MCF 10A (cell line): ENCODE data around the gene DEPDC7. TPM values are rescaled to one million over a fixed set of nuclear protein-coding genes. Genes with fewer than 3 reads are reported as not detected.

Experiments used
- BruUV-seq: library from RNA; stranded (reverse); fragments of 400-500 nt; replicated peaks from 2 replicates; lab custom pipeline; 2021; lab: Mats Ljungman, UMichigan
- CTCF ChIA-PET: fragments of 300-600 bp; sonication (Branson Sonifier 250); formaldehyde crosslinking; extraction: SDS; loops from one replicate; lab custom pipeline; 2021; ENCODE audit warnings: antibody characterized with exemption, inconsistent platforms; lab: Yijun Ruan, JAX
- POLR2A ChIA-PET: fragments of 300-600, 350-650 bp; sonication (Branson Sonifier 250); formaldehyde crosslinking; extraction: SDS; loops from one replicate; lab custom pipeline; 2020; ENCODE audit warnings: antibody characterized with exemption, inconsistent platforms; lab: Yijun Ruan, JAX
- DNase-seq: peaks from one replicate; pipeline ENCODE4 v3.0.0-alpha.2; 2018; ENCODE audit not compliant: unreplicated experiment
- H3K27ac Mint-ChIP-seq: one replicate; pipeline ENCODE4 v1.8.0; 2022; ENCODE audit warnings: mild to moderate bottlenecking, low read depth, mixed read lengths; ENCODE audit not compliant: unreplicated experiment
- H3K27me3 Mint-ChIP-seq: one replicate; pipeline ENCODE4 v1.8.0; 2022; ENCODE audit warnings: mixed read lengths; ENCODE audit not compliant: insufficient read depth, unreplicated experiment
- H3K36me3 Mint-ChIP-seq: one replicate; pipeline ENCODE4 v1.8.0; 2022; ENCODE audit warnings: mild to moderate bottlenecking, moderate library complexity, mixed read lengths; ENCODE audit not compliant: insufficient read depth, unreplicated experiment
- H3K4me1 Mint-ChIP-seq: one replicate; pipeline ENCODE4 v1.8.0; 2022; ENCODE audit warnings: mixed read lengths; ENCODE audit not compliant: insufficient read depth, unreplicated experiment
- H3K4me3 Mint-ChIP-seq: one replicate; pipeline ENCODE4 v1.8.0; 2022; ENCODE audit warnings: mild to moderate bottlenecking, moderate library complexity, mixed read lengths; ENCODE audit not compliant: unreplicated experiment
- H3K9me3 Mint-ChIP-seq: one replicate; pipeline ENCODE4 v1.8.0; 2022; ENCODE audit warnings: mixed read lengths; ENCODE audit not compliant: unreplicated experiment
- intact Hi-C: fragments of 100-400 bp; cut with micrococcal nuclease; formaldehyde crosslinking; loops from 2 replicates; pipeline ENCODE4 v1.14.1; 2022
- total RNA-seq: library from RNA; stranded (reverse); gene quantifications from 2 replicates; pipeline ENCODE4 v1.2.3, GENCODE V29; 2022
- TF ChIP-seq, protein P1 (sequence below): fragments of 200-600 bp; IDR thresholded peaks from one replicate; pipeline ENCODE4 v1.8.0; 2022; ENCODE audit warnings: antibody characterized with exemption, mild to moderate bottlenecking; ENCODE audit not compliant: unreplicated experiment

The DEPDC7 gene
- total RNA-seq, 1 experiment from 2014 or later, result 3.6 TPM

DNA sequence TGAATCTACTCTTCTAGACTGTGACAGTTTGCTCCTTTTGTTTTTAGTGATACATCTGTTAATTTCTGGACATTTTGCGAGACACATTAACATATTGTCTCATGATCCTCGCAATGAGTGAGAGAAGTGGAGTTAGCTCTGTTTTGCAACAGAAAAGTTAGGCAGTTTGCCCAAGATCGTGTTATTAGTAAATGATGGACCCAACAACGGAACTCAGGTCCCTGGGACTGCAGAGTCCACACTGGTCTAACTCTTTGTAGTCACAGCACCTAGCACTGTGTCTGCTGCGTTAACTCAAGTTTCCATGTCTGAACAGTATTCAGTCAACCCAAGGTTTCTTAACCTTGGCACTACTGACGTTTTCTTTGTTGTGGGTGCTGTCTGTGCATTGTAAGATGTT is 3.2 kb downstream of the DEPDC7 start:
- H3K4me1 Mint-ChIP-seq, result no peaks in the 10 kb centered on the region
- no peaks in the 10 kb centered on the region for H3K27me3 Mint-ChIP-seq
- peaks cover 5% of the 10 kb centered on the region for H3K36me3 Mint-ChIP-seq
- no TSS peak for BruUV-seq
- intact Hi-C loops, result loop anchor here (10.0 kb wide), 1 partner anchor 46 kb away; no protein-coding TSS in a partner anchor
- ChIA-PET CTCF (no interaction called here), POLR2A (no interaction called here)
- H3K27ac Mint-ChIP-seq, result no peak overlapping the region
- H3K9me3 Mint-ChIP-seq, result no peaks in the 10 kb centered on the region
- DNase-seq, result no peak
- TF ChIP-seq, protein P1, sequence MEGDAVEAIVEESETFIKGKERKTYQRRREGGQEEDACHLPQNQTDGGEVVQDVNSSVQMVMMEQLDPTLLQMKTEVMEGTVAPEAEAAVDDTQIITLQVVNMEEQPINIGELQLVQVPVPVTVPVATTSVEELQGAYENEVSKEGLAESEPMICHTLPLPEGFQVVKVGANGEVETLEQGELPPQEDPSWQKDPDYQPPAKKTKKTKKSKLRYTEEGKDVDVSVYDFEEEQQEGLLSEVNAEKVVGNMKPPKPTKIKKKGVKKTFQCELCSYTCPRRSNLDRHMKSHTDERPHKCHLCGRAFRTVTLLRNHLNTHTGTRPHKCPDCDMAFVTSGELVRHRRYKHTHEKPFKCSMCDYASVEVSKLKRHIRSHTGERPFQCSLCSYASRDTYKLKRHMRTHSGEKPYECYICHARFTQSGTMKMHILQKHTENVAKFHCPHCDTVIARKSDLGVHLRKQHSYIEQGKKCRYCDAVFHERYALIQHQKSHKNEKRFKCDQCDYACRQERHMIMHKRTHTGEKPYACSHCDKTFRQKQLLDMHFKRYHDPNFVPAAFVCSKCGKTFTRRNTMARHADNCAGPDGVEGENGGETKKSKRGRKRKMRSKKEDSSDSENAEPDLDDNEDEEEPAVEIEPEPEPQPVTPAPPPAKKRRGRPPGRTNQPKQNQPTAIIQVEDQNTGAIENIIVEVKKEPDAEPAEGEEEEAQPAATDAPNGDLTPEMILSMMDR, result no peak
- H3K4me3 Mint-ChIP-seq, result no peak overlapping the region

DNA sequence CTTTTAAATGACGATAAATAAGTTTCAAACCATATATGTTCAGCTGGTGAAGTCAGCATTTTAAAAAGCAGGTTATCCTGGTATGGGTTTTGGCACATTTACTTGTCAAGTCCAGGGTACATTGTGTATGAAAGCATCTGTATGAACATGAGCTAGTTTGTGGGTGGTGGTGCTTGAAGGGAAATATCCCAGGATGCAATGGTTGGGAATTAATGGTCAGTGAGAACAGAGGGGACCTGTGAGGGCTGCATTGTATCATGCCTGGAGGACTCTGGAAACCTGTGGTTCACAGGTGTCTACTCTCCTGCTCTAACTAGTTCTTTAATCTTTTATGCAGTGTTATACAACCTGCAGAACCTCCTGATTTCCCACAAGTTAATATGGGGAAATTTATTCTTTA is 5.8 kb downstream of the DEPDC7 start:
- ChIA-PET POLR2A (interaction anchor here (1.1 to 3.2 kb wide), 3 partner anchors 10 to 39 kb away, joined by 3 to 10 read pairs (median 4); partner anchors contain the start of gene TCP11L1), CTCF (interaction anchor here (0.8 to 2.2 kb wide), 3 partner anchors 10 to 44 kb away, joined by 3 to 6 read pairs (median 5); no protein-coding TSS in a partner anchor)
- intact Hi-C loops, result no loop called here
- DNase-seq, result no peak
- H3K4me1 Mint-ChIP-seq, result peaks cover 5% of the 10 kb centered on the region
- no peak overlapping the region for H3K27ac Mint-ChIP-seq
- BruUV-seq, result no TSS peak
- H3K27me3 Mint-ChIP-seq, result no peaks in the 10 kb centered on the region
- no peaks in the 10 kb centered on the region for H3K36me3 Mint-ChIP-seq
- TF ChIP-seq, protein P1, result no peak
- H3K9me3 Mint-ChIP-seq, result no peaks in the 10 kb centered on the region
- H3K4me3 Mint-ChIP-seq, result no peak overlapping the region

DNA sequence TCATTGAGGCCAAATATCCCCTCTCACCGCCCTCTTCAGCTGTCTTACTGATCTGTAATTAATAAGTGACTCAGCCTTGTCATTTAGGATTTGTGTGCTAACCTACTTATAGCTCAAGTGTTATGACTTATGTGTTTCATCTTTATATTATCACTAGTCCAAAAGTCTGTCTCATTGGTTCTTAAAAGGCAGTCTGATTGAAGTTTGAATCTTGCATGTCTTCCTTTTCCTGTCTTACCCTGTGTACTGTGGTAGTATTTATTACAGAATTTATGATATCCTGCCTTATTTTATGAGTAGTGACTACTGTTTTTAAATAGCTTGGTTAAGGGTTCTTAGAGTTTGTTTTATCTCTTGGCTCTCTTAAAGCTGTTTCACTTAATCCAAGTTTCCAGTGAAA is 6.3 kb downstream of the DEPDC7 start:
- BruUV-seq, result no TSS peak
- Mint-ChIP-seq H3K9me3 (no peaks in the 10 kb centered on the region), H3K4me1 (peaks cover 5% of the 10 kb centered on the region), H3K27ac (no peak overlapping the region), H3K36me3 (no peaks in the 10 kb centered on the region), H3K27me3 (no peaks in the 10 kb centered on the region), H3K4me3 (no peak overlapping the region)
- intact Hi-C loops, result no loop called here
- DNase-seq, result no peak
- TF ChIP-seq, protein P1, result no peak
- CTCF ChIA-PET, result interaction anchor here (0.6 to 2.2 kb wide), 4 partner anchors 10 to 43 kb away, joined by 3 to 6 read pairs (median 4); no protein-coding TSS in a partner anchor
- POLR2A ChIA-PET, result interaction anchor here (0.9 to 3.2 kb wide), 3 partner anchors 10 to 41 kb away, joined by 3 to 10 read pairs (median 3); partner anchors contain the start of gene TCP11L1

GRCh38 chr11:33025339-33025722 is 9.7 kb downstream of the DEPDC7 start:
- CTCF ChIA-PET, result interaction anchor here (0.5 to 0.9 kb wide), 5 partner anchors 36 to 275 kb away, joined by 3 to 5 read pairs (median 4); no protein-coding TSS in a partner anchor
- no peak for DNase-seq
- H3K36me3 Mint-ChIP-seq, result peaks cover 10% of the 10 kb centered on the region
- H3K4me3 Mint-ChIP-seq, result no peak overlapping the region
- intact Hi-C loops, result no loop called here
- H3K4me1 Mint-ChIP-seq, result peaks cover 5% of the 10 kb centered on the region
- H3K27me3 Mint-ChIP-seq, result no peaks in the 10 kb centered on the region
- H3K27ac Mint-ChIP-seq, result no peak overlapping the region
- no TSS peak for BruUV-seq
- POLR2A ChIA-PET, result interaction anchor here (0.6 to 1.4 kb wide), 2 partner anchors 9 to 365 kb away, joined by 3 to 5 read pairs; partner anchors contain the start of gene DEPDC7
- H3K9me3 Mint-ChIP-seq, result no peaks in the 10 kb centered on the region
- TF ChIP-seq, protein P1, result no peak
